Measurements from ENCODE around the gene NUP214.
"Not testable (repeated sequence)": the region's sequence is repeated elsewhere in the genome, so short reads cannot be mapped to it uniquely, and the experiment has no call there.

The NUP214 gene

DNA sequence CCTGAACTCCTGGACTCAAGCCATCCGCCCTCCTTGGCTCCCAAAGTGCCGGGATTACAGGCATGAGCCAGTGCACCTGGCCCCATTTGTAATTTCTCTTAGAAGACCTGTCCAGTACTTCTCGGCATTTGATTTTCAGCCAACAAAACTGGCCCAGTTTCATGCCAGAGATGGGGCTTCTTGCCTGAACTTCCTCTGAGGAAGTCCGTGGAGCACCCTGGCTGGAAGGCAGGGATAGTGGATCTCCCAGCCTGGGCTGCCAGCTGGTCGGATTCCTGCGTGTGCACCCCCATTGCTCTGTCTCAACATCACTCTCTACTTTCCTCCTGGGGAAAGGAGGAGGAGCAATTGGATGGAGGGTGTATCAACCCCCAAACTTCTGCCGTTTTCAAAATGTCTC, 111.9 kb downstream of the NUP214 start:
- DNase-seq: no peak

DNA sequence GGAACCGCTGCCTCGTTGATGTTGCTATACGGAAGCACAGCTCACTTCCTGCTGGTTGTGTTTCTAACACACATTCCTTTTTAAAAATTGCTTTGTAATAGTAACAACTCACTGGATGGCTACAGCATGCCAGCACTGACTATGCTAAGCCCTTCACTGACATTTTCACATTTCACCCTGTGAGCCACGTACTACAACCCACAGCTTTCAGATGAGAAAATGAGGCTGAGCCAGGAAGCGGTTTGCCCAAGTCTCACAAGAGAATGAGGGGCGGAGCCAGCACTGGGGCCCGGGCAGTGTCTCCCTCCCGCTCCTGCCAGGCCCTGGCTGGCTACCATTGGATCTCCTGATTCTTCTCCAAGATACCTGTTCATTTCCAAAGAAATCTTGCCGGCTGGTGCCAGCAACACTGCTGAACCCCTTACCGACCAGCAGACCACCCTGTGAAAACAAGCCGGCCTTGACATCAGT, 112.6 kb downstream of the NUP214 start:
- peak; percentile 33 for DNase-seq

DNA sequence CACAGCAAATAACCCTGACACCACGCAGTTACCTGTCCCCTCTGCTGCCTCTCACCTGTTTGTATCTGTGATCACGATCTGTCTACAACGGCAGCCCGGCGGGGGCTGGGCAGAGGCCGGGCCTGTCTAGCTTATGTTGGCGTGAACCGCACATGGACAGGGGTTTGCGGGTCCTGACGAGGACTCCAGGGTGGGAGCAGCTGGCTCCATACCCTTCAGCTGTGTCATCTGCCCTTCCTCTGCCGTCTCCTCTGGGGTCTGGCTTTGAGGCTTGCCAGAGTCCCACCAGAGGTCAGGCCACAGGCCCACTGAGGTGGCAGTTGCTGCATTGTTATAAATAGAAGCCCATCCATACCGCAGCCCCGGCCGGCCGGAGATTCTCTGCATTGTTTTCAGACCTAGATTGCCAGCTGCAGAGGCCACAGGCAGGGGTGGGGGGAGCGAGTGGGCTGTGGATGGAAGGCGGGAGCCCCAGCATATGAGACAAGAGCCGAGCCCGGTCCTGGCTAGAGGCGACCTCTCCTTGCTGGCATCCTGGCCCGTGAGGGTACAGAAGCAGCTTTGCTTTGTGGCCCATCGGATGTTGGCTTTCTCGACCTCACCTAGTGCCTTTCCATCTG, 113.1 kb downstream of the NUP214 start:
- DNase-seq: no peak

DNA sequence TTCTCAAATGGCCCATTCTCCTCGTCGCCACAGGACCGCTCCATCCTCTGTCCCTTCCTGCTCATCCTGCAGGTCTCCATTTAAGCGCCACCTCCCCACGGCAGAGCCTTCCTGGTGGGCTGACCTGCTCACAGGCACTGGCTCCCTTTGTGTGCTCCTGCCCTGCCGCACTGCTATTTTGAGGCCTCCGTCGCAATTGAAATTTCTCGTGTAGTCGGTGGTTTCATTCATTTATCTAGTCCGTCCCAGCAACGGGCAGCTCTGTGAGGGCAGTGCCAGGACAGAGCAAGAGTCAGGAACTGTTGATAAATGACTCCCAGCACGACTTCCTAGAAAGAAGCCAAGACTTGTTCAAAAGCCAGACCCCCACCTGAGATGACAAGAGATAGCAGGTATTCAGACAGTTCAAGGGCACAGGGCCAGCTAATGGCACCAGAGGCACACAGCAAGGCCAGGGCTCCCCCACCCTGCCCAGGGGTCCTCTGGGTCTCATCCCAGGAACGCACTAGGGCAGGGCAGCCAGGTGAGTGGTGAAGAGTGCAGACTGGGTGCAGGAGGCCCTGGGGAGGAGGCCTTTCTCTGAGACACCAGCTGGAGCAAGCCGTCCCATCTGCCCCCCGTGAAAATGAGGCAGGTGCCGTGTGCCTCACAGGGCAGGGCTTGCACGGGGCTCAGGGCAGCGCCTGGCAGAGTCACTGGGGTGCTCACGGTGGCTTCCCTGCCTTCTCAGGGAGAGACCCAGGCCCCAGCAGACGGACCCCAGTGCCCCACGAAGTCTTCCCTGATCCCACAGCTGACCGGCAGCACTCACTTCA, 114.0 kb downstream of the NUP214 start:
- DNase-seq: no peak

DNA sequence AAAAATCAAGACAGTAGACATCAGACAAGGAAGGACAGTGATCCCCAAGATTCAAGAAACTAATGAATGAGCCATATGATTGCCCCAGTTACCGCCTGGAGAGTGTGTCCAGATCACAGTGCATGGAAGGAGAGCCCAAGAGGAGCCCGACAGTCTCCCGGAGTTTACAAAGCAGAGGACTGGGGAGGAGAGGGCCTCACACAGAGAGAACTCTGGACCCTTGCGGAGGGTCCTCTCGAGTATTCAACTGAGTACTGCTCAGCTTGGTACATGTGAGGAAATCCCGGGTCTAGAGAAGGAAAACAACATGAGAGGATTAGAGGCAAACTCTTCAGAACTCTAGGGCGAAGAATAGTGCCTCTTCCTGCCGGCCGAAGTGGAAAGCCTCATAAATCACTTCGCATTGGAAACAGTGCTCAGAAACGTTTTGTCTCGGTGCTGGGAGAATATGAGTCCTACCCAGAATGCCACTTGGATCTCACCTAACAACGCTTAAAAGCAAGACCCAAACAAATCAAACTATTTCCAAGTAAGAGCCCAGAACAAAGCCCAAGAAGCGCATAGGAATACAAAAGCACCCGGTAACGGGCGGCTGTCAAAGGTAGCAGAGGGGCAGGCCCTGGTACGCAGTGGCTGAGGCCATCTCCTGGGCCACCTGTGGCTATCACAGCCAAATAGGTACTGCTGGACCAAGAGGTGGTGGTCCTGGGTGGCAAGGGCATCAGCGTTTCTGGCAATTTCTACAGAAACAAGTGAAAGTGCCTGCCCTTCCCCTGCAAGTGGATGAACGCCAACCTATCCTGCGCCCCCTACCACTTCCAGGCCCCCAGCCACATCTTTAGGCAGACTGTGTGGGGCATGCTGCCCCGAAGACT, 114.9 kb downstream of the NUP214 start:
- DNase-seq: no peak

DNA sequence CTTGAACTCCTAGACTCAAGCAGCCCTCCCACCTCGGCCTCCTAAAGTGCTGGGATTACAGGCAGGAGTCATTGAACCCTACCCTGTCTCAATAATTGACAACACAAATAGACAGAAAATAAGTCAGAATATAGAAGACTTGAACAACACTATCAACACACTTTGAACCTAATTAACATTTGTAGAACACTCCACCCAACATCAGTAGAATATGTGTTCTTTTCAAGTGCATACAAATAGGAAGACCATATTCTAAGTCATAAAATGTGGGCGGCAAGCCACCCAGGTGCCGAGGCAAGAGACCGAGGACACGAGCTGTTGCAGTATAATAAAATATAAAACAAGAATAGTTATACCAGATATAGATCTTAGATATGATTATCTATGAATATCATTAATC, 118.9 kb downstream of the NUP214 start:
- not testable (repeated sequence) for DNase-seq

DNA sequence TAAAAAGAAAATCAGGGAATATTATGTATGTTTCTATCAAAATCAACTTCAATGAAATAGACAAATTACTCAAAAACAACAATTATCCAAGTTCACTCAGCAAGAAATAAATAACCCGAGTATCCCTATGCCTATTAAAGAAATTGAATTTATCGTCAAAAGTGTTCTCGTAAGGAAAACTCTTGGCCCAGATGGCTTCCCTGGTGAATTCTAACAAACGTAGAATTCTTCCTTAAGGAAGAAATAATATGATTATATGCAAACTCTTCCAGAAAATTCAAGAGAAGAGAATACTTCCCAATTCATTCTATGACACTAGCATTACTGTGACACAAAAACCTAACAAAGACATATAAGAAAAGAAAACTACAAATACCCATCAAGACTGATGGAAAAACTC, 121.2 kb downstream of the NUP214 start:
- DNase-seq: no peak

DNA sequence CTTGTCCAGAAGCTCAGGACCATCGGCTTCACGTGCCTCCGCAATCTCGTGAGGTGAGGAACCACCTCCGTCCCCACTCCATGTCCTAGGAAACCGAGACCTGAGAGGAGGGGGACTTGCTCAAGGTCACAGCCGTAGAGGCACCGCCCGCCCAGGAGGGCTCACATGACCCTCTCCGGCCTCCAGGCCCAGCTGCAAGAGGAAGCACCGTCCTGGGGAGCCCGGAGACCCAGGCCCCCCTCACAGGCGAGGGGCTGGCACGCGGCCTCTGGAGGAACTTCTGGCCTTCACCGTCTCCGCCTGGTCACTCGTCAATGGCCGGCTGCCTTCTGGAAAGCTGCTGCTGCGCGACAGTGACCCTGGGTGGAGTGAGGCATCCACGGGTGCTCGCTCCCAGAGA, 126.7 kb downstream of the NUP214 start:
- no peak for DNase-seq

DNA sequence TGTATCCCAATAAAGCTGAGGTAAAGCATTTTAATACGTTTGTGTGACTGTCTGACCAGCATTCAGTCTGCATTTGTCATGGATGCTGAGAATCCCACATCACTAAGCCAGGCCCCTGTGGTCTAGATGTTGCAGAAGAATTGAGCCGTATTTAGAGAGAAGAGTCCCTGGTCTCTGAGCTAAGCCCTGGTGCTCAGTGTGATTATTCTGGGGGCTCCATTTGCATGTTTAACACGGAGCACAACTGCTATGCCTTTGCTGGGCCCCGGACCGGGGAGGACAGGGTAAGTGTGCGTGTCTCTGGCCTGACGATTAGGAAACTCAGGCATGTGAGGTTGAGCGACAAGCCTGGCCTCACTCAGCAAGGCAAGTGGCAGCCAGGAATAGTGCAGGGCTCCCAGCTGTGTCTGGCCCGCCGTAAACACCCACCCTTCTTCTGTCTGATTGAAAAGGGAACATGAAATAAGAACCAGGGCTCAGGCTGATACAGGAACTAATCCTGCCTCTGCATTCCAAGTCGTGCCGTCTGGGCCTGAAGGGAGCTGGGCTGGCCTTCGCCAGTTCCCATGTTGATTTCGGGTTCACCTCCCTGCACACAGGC, 128.6 kb downstream of the NUP214 start:
- no peak for DNase-seq

DNA sequence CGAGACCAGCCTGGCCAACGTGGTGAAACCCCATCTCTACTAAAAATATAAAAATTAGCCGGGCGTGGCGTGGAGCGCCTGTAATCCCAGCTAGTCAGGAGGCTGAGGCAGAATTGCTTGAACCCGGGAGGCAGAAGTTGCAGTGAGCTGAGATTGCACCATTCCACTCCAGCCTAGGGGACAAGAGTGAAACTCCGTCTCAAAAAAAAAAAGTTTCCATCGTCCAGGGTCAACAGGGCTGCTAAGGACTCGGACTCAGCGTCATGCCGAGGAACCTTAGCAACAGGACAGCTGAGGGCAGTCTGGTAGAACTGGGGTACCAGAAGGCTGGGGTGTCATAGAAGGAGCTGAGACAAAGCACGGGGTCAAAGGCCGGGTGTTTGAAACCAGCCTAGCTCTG, 129.2 kb downstream of the NUP214 start:
- no peak for DNase-seq

DNA sequence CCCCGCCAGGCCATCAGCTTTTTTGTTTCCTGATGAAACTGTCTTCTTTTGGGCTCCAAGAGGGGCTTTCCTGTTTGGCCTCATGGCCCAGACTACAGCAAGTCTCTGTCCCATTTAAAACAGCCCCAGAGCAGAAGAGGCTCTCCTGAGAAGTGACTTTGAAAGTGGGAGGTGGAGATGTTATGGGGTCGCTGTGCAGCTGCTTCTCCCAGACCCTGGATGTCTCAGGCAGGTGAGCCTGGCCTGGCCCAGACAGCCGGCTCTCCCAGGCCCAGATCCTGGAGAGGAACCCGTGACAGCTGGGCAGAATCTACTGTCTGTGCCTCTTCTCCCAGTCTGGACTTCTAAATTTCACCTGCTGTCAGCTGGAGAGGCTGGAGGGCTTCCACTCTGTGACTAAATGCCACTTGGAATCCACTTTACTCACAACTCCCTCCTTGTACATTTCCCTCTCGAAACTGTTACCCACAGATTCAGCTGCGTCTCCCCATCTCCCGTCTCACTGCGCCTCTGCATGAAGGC, 130.4 kb downstream of the NUP214 start:
- DNase-seq: no peak

DNA sequence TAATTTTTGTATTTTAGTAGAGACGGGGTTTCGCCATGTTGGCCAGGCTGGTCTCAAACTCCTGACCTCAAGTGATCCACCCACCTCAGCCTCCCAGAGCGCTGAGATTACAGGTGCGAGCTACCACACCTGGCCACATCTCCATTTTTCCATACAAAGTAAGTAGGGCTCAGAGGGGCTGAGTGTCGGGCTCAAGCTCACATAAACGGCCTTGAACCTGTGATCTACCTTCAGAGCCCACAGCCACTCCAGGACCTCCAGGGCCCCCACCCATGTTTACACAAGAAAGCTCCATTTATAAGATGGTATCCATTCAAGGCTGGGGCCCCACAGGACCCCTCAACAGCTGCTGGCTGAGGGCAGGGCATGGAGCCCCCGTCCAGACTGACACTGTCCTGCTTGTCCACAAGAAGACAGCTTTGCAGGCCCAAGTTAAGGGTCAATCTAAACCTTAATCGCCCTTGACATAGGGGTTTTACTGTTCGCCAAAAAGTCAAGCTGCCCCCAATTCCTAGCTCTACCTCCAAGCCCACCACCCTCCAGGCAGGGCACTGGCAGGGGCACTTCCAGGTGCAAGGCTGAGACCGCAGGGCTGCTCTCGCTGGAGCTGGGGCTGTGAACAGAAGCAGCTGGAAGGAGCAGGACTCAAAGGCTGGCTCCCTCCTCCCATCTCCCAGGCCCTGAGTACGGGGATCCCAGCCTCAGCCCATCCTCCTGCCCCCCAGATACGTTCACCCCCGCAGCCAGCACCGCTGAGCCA, 132.1 kb downstream of the NUP214 start:
- no peak for DNase-seq

DNA sequence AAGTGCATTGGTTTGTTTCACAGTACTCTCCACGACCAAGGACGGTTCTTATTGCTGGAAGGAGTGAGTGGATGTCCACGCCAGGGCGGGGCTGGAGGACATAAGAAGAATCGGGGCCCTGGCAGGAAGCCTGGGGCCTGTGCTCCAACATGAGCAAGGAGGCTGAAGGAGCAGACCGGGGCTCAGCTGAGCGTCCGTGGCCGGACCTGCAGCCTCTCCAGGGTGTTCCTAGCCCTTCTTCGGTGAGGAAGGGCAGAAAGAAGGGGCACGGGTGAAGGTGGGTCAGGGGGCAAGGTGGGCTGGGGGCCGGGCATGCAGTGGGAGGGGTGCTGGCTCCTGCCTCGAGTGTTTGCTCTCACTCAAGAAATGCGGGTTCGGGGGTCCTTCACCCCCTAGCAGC, 132.8 kb downstream of the NUP214 start:
- DNase-seq: no peak

DNA sequence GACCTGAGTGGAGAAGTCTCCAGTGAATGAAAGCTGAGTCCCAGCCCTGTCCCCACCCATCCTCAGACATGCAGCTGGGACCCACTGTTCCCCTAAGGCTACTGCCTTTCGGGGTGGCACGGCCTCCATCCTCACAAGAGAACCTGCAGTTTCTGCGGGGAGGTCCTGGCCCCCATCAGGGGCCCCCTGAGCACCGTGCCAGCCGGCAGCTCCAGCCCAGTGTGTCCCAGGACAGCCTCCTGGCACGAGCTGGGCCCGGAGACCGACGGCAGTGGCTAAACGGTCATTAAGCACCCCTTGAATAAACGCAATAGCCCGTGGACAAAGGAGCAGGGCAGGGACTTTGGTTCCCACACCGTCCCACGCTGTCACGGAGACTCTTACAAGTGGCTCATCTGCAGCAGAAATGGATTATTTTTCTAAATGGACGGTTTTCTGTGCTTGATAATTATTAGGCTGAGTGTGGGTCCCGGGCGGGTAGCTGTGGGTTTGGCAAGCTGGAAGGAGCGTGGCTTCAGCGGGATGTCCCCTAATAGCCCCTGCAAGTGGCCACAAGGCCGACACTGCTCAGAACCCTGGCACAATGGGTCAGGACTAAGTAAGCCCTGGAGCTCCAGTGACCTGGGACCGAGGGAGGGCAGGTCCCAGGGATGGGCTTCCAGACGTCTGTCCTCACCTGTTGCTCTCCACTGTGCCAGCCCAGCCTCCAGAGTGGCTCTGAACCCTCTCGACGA, 133.5 kb downstream of the NUP214 start:
- DNase-seq: no peak

DNA sequence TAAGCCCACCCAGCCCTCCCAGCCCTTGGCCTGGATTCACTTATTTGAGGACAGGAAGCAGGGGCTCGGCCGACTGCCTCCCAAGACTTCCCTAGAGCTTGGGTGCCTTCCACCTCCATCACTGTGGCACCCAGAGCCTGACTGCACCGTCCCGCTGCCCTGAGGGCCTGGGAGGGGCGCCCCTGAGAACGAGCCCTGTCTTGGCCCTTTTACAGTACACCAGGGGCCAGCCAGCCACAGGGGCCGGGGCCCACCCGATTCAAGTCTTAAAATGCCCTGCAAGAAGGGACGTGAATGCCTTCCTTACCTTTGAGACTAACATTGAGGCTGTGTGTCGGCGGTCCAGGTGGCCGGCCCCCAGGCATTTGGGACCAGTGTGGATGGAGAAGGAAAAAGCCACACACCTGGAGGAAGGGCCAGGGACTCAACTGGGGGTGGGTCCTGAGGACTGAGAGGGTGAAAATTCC, 134.1 kb downstream of the NUP214 start:
- no peak for DNase-seq

DNA sequence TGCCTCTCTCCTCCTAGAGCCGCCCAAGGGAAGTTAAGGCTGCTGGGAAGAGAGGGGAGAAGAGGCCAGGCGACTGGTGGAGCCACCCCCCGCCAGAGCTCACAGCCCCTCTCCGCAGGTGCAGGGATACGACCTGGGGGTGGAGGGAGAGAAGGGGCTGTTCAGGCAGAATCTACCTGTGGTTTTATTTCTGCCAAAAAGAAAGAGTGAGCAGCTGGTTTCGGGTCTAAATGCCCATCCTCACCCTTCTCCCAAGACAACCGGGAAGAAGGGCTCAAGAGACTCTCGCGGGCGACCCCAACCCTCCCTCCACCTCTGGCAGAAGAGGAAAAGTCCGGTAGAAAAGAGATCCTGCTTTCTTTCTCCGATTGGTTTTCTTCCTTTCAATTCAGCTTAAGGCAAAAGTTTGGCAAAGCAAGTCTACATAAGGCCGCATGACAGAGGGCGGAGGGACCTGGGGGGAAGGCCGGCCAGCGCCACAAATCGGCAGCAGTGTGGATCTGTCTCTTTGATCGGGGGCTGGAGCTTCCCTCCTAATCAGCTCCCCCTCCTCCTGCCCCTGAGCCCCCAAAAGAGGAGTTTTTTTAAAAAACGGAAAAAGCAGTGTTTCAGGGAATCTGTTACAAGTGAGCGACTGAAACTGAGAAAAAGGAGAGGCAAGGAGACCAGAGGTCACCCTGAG, 134.7 kb downstream of the NUP214 start:
- no peak for DNase-seq

DNA sequence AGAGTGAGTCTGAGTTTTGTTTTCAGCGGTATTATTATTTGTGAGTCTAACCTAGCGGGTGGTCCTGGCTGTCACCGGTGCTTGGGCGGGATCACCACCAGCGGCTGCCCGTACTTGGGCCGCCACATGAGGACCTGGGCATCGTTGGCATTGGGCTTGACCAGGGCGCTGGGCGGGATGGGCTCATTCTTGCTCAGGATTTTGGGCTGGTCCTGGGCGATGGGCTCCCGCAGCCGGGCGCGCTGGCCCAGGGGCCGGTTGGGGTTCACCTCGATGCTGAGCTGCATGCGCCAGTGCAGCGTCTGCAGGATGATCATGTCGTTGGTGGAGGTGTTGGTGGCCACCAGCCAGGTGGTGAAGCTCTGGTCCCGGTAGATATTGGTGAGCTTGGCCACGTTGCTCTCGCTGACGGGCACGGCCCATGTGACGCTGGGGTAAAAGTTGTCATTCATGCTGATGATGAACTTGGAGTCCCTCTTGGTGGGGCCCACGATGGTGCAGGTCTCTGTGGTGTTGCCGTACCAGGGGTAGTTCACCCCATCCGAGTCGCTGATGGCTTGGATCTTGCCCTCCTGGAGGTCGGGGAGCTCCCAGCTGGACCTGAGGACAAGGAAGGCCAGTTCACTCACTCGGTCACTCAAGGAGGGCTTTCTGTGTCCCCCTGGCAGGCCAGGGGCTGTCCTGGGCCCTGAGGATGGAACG, 135.5 kb downstream of the NUP214 start:
- no peak for DNase-seq

DNA sequence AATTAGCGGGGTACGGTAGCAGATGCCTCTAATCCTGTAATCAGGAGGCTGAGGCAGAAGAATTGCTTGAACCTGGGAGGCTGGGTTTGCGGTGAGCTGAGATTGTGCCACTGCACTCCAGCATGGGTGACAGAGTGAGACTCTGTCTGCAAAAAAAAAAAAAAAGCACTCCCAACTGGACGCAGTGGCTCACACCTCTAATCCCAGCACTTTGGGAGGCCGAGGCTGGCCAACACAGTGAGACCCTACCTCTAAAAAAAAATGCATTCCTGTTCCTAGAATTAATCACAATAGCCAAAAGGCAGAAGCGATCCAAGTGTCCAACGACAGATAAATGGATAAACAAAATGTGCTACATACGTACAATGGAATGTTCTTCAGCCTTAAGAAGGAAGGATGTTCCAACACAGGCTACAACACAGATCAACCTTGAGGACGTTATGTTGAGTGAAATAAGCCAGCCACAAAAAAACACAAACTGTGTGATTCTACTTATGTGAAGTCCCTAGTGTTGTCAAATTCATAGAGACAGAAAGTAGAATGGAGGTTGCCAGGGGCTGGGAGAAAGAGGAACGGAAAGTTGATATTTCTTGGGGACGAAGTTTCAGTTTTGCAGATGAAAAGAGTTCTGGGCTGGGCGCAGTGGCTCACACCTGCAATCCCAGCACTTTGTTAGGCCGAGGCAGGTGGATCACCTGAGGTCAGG, 137.1 kb downstream of the NUP214 start:
- no peak for DNase-seq

DNA sequence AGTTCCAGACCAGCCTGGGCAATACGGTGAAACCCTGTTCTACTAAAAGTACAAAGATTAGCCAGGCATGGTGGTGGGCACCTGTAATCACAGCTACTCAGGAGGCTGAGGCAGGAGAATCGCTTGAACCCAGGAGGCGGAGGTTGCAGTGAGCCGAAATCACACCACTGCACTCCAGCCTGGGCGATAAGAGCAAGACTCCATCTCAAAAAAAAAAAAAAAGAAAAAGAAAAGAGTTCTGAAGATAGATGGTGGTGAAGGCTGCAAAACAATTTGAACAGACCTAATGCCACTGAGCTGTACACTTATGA, 137.6 kb downstream of the NUP214 start:
- DNase-seq: not testable (repeated sequence)

DNA sequence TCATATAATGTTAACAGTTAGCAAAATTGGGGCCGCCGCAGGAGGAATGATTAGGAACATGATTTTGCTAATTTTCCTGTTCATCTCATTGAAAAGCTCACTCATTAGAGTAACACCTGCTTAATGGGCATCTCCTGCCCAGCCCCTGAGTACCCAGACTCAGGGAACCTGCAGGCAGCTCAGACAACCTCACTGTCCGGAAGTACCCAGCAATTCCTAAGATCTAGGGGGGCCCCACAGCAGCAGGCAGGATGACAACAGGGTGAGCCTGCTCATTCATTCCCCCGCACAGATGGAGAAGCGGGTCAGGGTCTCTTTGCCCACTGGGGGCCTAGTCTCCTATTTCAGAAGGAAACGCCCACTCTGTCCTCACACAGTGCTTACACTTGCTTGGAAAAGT, 138.3 kb downstream of the NUP214 start:
- no peak for DNase-seq
